NCI-H2029 treated with DMSO at 0.1 percent for 48 hours (cell line): ENCODE data around the gene EPM2AIP1.
"Not testable (repeated sequence)": the region's sequence is repeated elsewhere in the genome, so short reads cannot be mapped to it uniquely, and the experiment has no call there.

Experiments used
- DNase-seq: peaks from one replicate; lab custom pipeline; 2025; lab: John Stamatoyannopoulos, UW

EPM2AIP1 gene

DNA sequence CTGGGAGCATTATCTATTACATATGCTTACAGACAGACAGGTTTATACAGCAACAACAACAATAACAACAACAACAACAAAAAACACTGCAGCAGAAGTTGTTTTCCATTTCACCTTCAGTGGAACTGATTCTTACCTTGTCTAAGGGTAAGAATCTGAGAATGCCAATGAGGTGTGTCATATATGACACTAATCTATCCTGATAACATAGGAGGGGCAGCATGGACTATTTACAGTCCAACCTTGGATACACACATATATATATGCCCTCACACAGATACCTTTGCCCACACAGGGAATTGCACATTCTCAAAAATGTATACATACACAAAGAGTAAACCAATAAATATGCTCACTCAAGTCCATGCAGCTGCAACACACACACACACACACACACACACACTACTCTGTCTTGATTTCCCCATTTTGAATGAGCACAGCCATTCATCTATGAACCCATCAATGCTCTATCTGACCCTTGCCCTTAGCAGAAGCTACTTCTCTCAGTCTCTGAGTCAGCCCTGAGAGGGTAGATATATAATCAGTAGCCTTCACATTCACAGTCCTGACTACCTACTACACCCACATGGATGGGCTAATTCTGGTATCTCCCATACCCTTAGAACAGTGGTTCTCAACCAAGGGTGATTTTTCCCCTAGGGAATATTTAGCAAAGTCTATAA lies 38.3 kb downstream of the EPM2AIP1 start:
- DNase-seq: no peak

DNA sequence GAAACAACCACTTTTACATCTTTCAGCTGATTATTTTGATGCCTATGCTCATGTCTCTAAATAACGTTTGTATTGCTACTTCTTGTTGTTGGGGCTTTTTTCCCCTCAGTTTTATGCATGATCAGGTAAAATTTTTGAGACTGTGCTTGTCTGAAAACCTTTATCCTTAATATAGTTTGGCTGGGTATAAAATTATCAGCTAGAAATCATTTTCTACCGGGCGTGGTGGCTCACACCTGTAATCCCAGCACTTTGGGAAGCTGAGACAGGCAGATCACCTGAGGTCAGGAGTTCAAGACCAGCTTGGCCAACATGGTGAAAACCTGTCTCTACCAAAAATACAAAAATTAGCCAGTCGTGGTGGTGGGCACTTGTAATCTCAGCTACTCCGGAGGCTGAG lies 45.1 kb downstream of the EPM2AIP1 start:
- not testable (repeated sequence) for DNase-seq

DNA sequence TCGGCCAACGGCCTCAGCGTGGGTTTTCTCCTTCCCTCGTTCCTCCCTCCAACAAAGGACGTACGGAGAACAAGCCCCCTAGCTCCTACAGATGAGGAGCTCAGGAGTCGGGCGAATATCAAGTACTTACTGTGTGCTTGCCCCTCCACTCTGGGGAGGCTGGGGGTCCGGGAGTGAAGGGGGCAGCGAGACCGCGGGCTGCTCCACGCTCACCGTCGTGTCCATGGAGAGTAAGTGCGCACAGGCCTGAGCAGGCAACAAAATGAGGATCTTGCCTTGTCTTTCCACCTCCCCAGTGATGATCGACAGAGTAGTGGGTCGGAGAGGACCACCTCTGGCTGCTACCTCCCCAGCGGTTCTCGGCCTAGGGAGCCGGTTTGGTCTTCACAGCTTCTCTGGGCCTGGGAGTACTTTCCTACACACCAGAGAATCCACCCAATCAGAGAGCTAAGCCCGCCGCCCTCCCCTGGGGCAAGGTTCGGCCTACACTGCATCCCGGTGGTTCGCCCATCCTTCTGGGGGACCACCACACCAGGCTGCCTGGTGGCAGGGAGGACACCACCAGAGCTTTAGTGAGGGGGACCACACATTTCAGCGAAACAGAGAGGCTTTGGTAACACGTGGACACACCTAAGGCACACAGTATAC lies 47.5 kb downstream of the EPM2AIP1 start:
- no peak for DNase-seq

DNA sequence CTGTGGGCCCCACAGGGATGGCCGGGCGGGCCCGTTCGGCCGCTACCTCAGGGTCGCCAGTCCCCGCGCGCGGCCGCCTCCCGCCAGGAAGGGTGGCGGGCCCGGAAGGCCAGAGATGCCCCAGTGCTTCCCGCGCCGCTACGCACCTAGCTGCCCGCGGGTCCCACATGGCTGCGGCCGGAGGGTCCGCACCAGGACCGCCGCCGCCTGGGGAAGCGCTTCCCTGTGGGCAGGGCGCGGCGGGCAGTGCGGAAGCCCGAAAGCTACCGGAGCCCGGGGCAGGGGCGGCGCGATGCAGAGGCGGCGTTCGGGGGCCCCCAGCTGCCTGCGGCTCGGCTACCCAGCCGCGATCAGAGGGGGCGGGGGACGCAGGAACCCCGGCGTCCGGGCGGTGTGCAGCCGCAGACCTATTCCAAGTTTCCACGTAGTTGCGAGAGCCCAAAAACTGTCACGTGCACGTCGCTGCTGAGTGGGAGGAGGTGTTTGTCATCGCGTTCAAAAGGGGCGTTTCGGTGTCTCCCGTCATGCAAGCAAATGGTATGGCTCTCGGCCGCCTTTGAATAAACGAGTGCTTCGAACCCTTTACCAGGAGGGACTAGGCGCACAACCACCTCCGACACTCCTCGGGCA lies 48.2 kb downstream of the EPM2AIP1 start, which contains the start of gene TRANK1:
Gene TRANK1, minus strand, starts transcription at position 414 of the 630 bp plus-strand sequence. Its CDS starts 245 bp downstream, at position 169.
- DNase-seq: peak; percentile 28

DNA sequence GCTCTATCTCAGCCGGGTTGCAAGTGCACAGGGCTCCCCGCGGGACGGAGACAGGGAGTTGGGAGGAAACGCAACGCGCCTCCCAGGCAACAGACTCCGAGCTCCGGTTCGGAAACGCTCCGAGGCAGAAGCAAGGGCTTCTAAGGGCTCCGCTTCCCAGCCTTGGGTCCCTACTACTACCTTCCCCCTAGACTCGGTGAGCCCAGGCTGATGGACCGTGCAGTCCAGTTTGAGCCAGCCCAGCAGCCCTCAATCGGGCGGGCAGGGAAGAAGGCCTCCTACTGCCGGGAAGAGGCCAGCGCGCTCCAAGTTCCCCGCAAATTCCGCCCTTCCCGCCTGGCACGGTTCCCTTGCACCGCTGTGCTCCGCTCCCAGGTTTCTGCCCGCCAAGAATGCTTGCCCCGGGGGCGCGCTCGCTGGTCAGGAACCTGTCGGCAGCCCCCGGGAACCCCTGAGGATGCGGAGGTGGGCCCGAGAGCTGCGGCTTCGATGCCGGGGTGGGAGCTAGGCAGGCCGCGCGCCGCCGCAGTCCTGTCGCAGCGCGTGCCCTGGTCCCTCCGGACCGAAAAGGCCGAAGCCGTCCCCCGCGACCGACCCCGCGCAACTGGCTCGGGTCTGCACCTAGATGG lies 48.8 kb downstream of the EPM2AIP1 start:
- DNase-seq: peak; percentile 37

DNA sequence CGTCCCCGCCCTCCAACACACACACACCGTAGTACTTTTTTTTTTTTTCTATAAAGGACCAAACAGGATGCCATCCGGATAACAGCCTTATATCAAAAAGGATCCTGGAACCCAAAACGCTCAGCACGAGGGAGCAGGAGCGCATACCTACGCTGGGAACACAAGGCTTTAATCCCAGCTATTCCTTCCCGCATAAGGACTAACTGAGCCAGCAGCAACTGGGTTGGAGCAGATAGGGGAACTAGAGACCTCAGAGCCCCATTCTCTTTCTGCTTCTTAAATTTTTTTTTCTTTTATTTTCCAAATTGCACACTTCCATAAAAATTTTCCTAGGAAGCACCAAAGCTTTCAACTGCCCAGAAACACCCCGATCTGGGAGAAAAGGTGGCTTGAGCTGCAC lies 49.3 kb downstream of the EPM2AIP1 start:
- DNase-seq: no peak

DNA sequence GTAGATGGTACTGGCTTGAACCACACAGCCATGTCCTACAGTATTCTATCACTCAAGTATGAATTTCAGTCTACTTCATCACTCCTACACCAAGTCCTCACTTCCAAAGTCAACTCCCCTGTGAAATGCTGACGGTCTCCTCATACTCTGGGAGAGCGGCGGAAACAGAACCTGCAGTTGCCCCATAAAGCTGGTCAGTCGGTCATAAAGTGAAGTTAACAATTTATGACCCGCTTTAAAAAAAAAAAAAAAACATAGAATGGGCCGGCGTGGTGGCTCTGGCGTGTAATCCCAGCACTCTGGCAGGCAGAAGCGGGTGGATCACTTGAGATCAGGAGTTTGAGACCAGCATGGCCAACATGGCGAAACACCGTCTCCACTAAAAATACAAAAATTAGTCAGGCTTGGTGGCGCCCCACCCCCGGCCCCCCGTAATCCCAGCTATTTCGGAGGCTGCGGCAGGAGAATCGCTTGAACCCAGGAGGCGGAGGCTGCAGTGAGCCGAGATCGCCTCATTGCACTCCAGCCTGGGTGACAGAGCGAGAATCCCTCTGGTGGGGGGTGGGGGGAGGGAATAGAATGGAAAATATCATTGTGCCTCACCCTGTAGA lies 50.2 kb downstream of the EPM2AIP1 start:
- no peak for DNase-seq

DNA sequence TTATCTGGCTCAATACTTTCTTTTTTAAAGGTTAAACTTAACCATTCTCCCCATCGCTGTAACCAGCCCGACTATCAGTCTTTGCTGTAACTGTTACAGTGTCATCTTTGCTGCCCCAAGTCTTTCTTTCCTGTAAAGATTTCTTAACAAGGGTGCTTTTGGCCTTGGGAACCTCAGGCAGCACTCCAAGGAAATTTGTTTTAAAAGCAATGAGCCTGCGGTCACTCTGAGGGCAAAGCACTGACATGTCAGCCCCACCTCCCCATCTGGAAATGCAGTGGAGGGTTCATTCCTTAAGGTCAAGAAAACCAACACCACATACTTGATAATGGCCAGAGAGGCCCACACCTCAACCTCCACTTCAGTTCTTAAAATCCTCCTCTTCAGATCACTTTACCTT lies 51.3 kb downstream of the EPM2AIP1 start:
- no peak for DNase-seq

DNA sequence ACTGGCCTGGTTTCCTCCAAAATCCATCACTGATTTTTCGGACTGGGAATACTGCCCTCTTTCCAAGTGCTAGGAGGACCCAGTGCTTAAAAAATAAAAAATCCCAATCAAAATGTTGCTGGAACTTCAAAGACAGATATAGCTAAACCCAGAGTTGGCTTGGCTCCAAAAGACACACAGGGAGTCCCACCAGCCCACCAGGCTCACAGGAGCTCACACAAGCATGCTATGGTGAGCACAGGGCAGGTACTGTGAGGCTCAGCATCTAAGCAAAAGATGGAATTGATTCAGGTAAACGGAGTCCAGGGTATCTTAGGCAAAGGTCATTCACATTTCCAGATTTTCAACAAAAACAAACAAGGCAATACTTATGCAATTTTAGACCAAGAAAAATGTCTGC lies 51.8 kb downstream of the EPM2AIP1 start:
- DNase-seq: no peak

DNA sequence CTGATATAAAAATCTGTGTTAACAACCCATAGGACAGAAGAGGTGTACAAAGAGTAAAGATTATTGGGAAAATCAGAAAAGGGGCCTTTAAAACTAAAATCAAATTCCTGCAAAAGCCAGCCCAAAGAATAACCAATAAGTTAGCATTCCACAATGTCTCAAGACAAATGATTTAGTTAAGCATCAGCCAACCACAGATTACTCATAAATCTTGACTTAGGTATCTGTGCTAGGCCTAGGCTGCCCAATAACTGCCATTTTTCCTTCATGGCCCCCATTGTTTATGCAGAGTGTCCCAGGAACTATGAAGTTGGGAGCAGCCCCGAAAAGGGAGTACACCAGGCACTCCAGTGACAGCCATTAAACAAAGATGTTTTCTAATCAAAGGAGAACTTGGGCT lies 55.4 kb downstream of the EPM2AIP1 start:
- DNase-seq: no peak
